ENCODE measurements around the gene RFX2. TPM values are rescaled to one million over a fixed set of nuclear protein-coding genes. Genes with fewer than 3 reads are reported as not detected.
A peak's percentile ranks its signal among the peaks of the same experiment; 100 is the strongest.

The RFX2 gene
- total and polyA plus RNA-seq, 9 of the 15 experiments (the other 6 are each of a cell fraction or from before 2014, with no cell fraction given), result 3.6 to 18.7 (median 8.7) TPM

DNA sequence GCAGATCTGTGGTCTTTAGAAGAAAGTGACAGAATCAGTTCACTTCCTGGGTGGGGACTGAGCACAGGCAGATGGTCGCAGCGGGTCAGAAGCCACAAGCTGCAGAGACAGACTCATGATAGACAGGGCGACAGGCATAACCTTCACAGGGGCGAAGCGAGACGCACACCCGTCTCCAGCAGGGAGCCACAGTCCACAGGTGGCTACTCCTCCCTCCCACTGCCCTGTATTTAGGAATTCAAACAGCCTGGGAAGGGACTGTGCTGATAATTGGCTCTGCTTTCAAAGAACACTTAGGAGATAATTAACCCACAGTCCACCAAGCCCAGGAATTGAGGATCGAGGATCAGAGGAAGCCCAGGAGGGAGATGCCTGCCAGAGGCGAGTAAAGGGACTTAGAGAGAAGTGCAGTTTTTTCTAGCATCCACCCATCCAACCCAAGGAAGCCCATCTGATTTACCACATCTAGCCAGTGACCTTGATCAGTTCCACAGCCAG lies 23.2 kb downstream of the RFX2 start:
- H3K27ac ChIP-seq (ENCODE audit: extremely low read depth, low read depth, low read length), result peak overlapping the region; percentile 61
- POLR2A ChIA-PET, result interaction anchor here (0.6 to 1.7 kb wide), 3 partner anchors 11 to 1099 kb away, joined by 3 to 12 read pairs (median 4); no protein-coding TSS in a partner anchor
- no peak overlapping the region for H3K4me3 ChIP-seq
- no peaks in the 10 kb centered on the region for H3K9me3 ChIP-seq (replicated peaks; ENCODE audit: control insufficient read depth, insufficient read depth, low read depth, low read length)
- BruUV-seq (replicated peaks), result no TSS peak
- intact Hi-C loops (cut with micrococcal nuclease) (no loop called here), in situ Hi-C loops (cut with MboI) (no loop called here)
- H2AFZ ChIP-seq (ENCODE audit: low read depth, low read length), result peak overlapping the region; percentile 49
- DNase-seq (ENCODE audit: extremely low read depth in 1 of 4, low spot score in 3 of 4), result peak; percentile 41 to 77 (median 62)
- H3K9ac ChIP-seq (ENCODE audit: insufficient read depth in 1 of 2, low read depth in 2 of 2, low read length in 2 of 2), result peak overlapping the region; percentile 50 to 90
- ATAC-seq, result peak; percentile 88
- 3% methylated on average over 9 of the region's 9 CpGs for WGBS (ENCODE audit: insufficient coverage, low coverage, missing lambda C conversion rate)
- H3K27me3 ChIP-seq (ENCODE audit: control insufficient read depth in 2 of 2, insufficient read depth in 2 of 2, low read length in 2 of 2), result no peaks in the 10 kb centered on the region
- FAIRE-seq, result peak; percentile 65
- no peaks in the 10 kb centered on the region for H3K9me1 ChIP-seq (ENCODE audit: control insufficient read depth, insufficient read depth, low read length)
- CTCF ChIA-PET (ENCODE audit: low intra/inter-chr PET ratio), result no interaction called here
- no peaks in the 10 kb centered on the region for H3K36me3 ChIP-seq (ENCODE audit: control insufficient read depth, insufficient read depth, low read length)
- H3K4me2 ChIP-seq (ENCODE audit: insufficient read depth, low read length), result peak overlapping the region; percentile 78
- H3K4me1 ChIP-seq (replicated peaks in 1 of 2; ENCODE audit: control insufficient read depth in 2 of 2, insufficient read depth in 2 of 2, low read length in 2 of 2), result peaks cover 14 to 33% of the 10 kb centered on the region in 2 experiments
- H3K79me2 ChIP-seq (ENCODE audit: control insufficient read depth, insufficient read depth, low read length), result peaks cover 34% of the 10 kb centered on the region
- no peaks in the 10 kb centered on the region for H4K20me1 ChIP-seq (replicated peaks; ENCODE audit: control insufficient read depth, insufficient read depth, low read length)
- TF ChIP-seq CTBP1 (IDR thresholded peaks at IDR 0.05; ENCODE audit: borderline replicate concordance) (peak; percentile 44), ZBTB7A (IDR thresholded peaks at IDR 0.05; ENCODE audit: borderline replicate concordance, control insufficient read depth, low read depth, low read length) (peak; percentile 56; the same call in 1 of the 2 replicates), HDAC1 (IDR thresholded peaks at IDR 0.05) (no peak), ZNF175 (CRISPR knock-in tag; IDR thresholded peaks at IDR 0.05; ENCODE audit: low read depth) (0 out of 2 replicates have a peak, but pooled peaks have one; percentile 23), GABPB2 (CRISPR knock-in tag; conservative IDR thresholded peaks at IDR 0.05) (no peak), ZNF77 (CRISPR knock-in tag; IDR thresholded peaks at IDR 0.05) (no peak), NBN (IDR thresholded peaks at IDR 0.05; ENCODE audit: low read depth) (no peak), JUND (IDR thresholded peaks at IDR 0.05; ENCODE audit: borderline replicate concordance, low read depth, low read length) (peak; percentile 8; the same call in 1 of the 2 replicates), JUND (tag; IDR thresholded peaks at IDR 0.05; ENCODE audit: borderline replicate concordance, low read depth, low read length) (no peak), STAT5B (CRISPR knock-in tag; IDR thresholded peaks at IDR 0.05) (no peak), ZNF561 (CRISPR knock-in tag; conservative IDR thresholded peaks at IDR 0.05) (no peak), PURB (CRISPR knock-in tag; IDR thresholded peaks at IDR 0.05; ENCODE audit: low read depth) (no peak), HDAC2 (IDR thresholded peaks at IDR 0.05) (0 out of 2 replicates have a peak, but pooled peaks have one; percentile 15)
